Muscle of leg (tissue), 11 donors: ENCODE data around the gene ERCC6. TPM values are rescaled to one million over a fixed set of nuclear protein-coding genes. Genes with fewer than 3 reads are reported as not detected.

Source experiments
- DNase-seq: peaks from one replicate; pipeline ENCODE4 v3.0.0; 2013
- H3K27ac ChIP-seq: one replicate; pipeline ENCODE4 v1.5.1; 2013; ENCODE audit warnings: mild to moderate bottlenecking, low read length, control low read depth
- H3K27me3 ChIP-seq: one replicate; pipeline ENCODE4 v1.6.1; 2013; ENCODE audit warnings: low read length; ENCODE audit not compliant: control insufficient read depth, insufficient read depth
- H3K36me3 ChIP-seq: one replicate; pipeline ENCODE4 v1.6.1; 2013; ENCODE audit warnings: low read length; ENCODE audit not compliant: control insufficient read depth, insufficient read depth
- H3K4me1 ChIP-seq: one replicate; pipeline ENCODE4 v1.6.1; 2013; ENCODE audit warnings: low read length; ENCODE audit not compliant: control insufficient read depth, insufficient read depth
- H3K4me3 ChIP-seq: one replicate; pipeline ENCODE4 v1.5.1; 2013; ENCODE audit warnings: low read length, control low read depth
- H3K9me3 ChIP-seq: replicated peaks from 2 replicates; pipeline ENCODE4 v1.6.1; 2013; ENCODE audit warnings: low read depth, low read length; ENCODE audit not compliant: control insufficient read depth
- WGBS: methylation state at CpG from one replicate; pipeline ENCODE4 v1.1.5; 2013; ENCODE audit warnings: missing lambda C conversion rate; ENCODE audit not compliant: insufficient coverage; 5-methylcytosine and 5-hydroxymethylcytosine counted together
- polyA plus RNA-seq, 8 donors: library from polyadenylated mRNA; unstranded; fragments of 120-200 nt; gene quantifications; one replicate each; pipeline versions ENCODE4 v1.2.1 to v1.2.3, GENCODE V29; 2013; ENCODE audit warnings: inconsistent platforms in 1 of 8, low replicate concordance in 1 of 8; ENCODE audit not compliant: insufficient read length in 8 of 8, insufficient read depth in 1 of 8
- total RNA-seq: library from RNA; stranded (reverse); fragments of 120-200 nt; gene quantifications from one replicate; pipeline ENCODE4 v1.2.4, GENCODE V29; 2013

The ERCC6 gene
- total and polyA plus RNA-seq, 9 donors, result 7.5 to 10.6 (median 9.3) TPM

- no peaks in the 10 kb centered on the region for H3K27me3 ChIP-seq
- H3K27ac ChIP-seq, result no peak overlapping the region
- DNase-seq, result no peak
- no peaks in the 10 kb centered on the region for H3K4me1 ChIP-seq
- peaks cover 53% of the 10 kb centered on the region for H3K36me3 ChIP-seq
- no peaks in the 10 kb centered on the region for H3K9me3 ChIP-seq
- WGBS, result no CpG with 5 or more reads among the region's 4 CpGs
- H3K4me3 ChIP-seq, result no peak overlapping the region
These were observed 11.1 kb downstream of the ERCC6 start for GRCh38 chr10:49527850-49528249.

DNA sequence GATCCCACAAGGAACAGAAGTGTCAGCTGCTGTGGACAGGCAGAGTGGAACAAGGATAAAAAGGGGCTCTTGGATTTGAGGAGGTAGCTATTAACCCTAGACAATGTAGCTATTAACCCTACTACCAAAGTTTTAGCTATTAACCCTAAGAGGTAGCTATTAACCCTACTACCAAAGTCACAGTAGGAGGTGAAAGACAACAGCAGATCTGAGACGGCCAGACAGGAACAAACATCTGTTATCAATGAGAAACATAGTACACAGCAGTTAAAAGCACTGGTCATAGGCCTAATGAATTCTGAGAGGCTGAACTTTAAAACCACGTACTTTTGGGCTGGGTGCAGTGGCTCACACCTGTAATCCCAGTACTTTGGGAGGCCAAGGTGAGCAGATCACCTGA is 11.9 kb downstream of the ERCC6 start:
- Histone ChIP-seq H3K27ac (no peak overlapping the region), H3K9me3 (no peaks in the 10 kb centered on the region), H3K4me1 (no peaks in the 10 kb centered on the region), H3K27me3 (no peaks in the 10 kb centered on the region), H3K4me3 (no peak overlapping the region), H3K36me3 (peaks cover 49% of the 10 kb centered on the region)
- no peak for DNase-seq
- WGBS, result 60% methylated on average over 1 of the region's 2 CpGs

GRCh38 chr10:49526619-49527018 is 12.3 kb downstream of the ERCC6 start:
- Histone ChIP-seq H3K4me3 (no peak overlapping the region), H3K27ac (no peak overlapping the region), H3K4me1 (no peaks in the 10 kb centered on the region), H3K9me3 (no peaks in the 10 kb centered on the region), H3K36me3 (peaks cover 44% of the 10 kb centered on the region), H3K27me3 (no peaks in the 10 kb centered on the region)
- WGBS, result 100% methylated on average over 1 of the region's 2 CpGs
- DNase-seq, result peak; percentile 33

GRCh38 chr10:49524496-49524895 is 14.4 kb downstream of the ERCC6 start:
- DNase-seq, result no peak
- Histone ChIP-seq H3K36me3 (peaks cover 34% of the 10 kb centered on the region), H3K4me1 (peaks cover 12% of the 10 kb centered on the region), H3K27me3 (no peaks in the 10 kb centered on the region), H3K4me3 (no peak overlapping the region), H3K27ac (no peak overlapping the region), H3K9me3 (no peaks in the 10 kb centered on the region)
- 80% methylated on average over 3 of the region's 7 CpGs for WGBS

DNA sequence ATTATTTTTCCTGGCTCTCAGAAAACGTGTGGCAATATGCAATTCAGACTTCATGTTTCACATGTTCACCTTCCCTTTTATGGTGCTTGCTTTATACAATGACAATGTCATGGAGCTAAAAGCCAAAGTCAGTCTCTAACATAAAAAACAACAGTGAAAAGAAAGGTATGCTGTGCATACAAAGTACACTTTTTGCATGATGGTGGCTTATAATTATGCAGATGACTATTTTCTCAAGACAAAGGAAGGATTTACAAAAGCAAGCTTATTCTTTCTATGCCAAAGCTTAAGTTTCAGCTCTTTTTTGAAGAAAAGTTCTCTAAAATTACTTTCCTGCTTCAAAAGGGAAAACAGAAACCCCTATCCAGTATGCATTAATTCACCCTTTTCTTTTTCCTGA is 15.6 kb downstream of the ERCC6 start:
- DNase-seq, result no peak
- Histone ChIP-seq H3K27ac (no peak overlapping the region), H3K36me3 (peaks cover 31% of the 10 kb centered on the region), H3K9me3 (no peaks in the 10 kb centered on the region), H3K4me1 (peaks cover 15% of the 10 kb centered on the region), H3K4me3 (no peak overlapping the region), H3K27me3 (no peaks in the 10 kb centered on the region)
- no CpG with 5 or more reads among the region's 1 CpG for WGBS

DNA sequence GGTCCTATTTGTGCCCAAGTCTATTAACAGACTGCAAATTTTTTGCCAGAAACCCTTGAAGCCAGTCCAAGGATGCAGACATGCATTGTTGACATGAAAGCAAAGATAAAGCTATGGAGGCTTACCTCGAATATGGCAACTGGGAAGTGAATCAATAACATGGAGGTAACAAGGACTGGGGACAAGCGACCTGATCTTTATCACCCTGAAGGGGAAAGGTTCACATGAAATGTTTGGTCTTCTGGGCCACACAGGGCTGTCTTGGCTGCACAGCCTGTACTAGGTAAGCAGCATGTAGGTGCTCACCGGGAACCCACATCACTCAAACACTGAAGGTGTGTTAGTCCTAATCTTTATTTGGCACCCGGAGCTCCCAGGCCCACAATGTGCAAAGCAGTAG is 17.9 kb downstream of the ERCC6 start:
- Histone ChIP-seq H3K4me3 (no peak overlapping the region), H3K36me3 (peaks cover 30% of the 10 kb centered on the region), H3K27ac (no peak overlapping the region), H3K9me3 (no peaks in the 10 kb centered on the region), H3K27me3 (no peaks in the 10 kb centered on the region), H3K4me1 (peaks cover 15% of the 10 kb centered on the region)
- DNase-seq, result no peak
- 82% methylated on average over 2 of the region's 4 CpGs for WGBS

DNA sequence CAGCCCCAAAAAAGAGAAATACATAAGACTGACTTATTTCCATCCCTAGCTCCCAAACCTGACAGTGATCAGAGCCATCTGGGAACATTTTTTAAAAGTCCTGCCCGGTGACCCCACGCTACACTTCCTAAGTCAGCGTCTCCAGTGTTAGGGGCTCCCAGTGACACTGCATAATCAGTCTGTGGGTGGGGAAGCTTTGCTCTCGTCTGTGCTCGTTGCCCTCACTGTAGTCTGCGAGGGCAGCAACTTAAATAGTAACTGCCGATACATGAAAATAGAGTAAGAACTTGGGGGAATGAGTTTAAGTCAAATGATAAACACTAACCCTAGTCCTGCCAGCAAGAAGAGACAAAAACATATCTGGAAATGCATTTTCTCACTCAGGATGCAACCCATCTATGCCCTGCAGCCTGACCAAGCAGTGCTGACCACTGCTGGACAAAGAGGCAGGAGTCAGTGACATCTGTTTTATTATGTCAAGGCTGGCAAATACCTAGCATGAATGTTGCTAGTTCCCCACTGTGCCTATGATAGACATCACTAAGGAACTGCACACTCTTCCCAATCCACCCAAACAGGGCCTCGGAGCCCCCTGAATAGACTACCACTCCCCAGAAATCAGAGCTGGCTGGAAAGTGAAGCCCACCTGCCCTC is 18.7 kb downstream of the ERCC6 start:
- no peaks in the 10 kb centered on the region for H3K27me3 ChIP-seq
- 100% methylated on average over 1 of the region's 8 CpGs for WGBS
- peaks cover 15% of the 10 kb centered on the region for H3K4me1 ChIP-seq

GRCh38 chr10:49519717-49520116 is 19.2 kb downstream of the ERCC6 start:
- no peaks in the 10 kb centered on the region for H3K27me3 ChIP-seq
- peak overlapping the region; percentile 16 for H3K27ac ChIP-seq
- no peak overlapping the region for H3K4me3 ChIP-seq
- peak; percentile 52 for DNase-seq
- WGBS, result 54% methylated on average over 2 of the region's 2 CpGs
- no peaks in the 10 kb centered on the region for H3K9me3 ChIP-seq
- H3K4me1 ChIP-seq, result peaks cover 15% of the 10 kb centered on the region
- H3K36me3 ChIP-seq, result peaks cover 32% of the 10 kb centered on the region

More for the DNA sequence above, 18.7 kb downstream of the ERCC6 start:
- peak overlapping the region; percentile 16 for H3K27ac ChIP-seq
- H3K9me3 ChIP-seq, result no peaks in the 10 kb centered on the region
- peaks cover 31% of the 10 kb centered on the region for H3K36me3 ChIP-seq
- DNase-seq, result no peak
- H3K4me3 ChIP-seq, result no peak overlapping the region

GRCh38 chr10:49518982-49519578 is 19.8 kb downstream of the ERCC6 start:
- Histone ChIP-seq H3K4me1 (peaks cover 15% of the 10 kb centered on the region), H3K4me3 (no peak overlapping the region), H3K9me3 (no peaks in the 10 kb centered on the region), H3K36me3 (peaks cover 26% of the 10 kb centered on the region), H3K27ac (peak overlapping the region; percentile 16), H3K27me3 (no peaks in the 10 kb centered on the region)
- DNase-seq, result peak; percentile 55
- WGBS, result 100% methylated on average over 1 of the region's 3 CpGs

GRCh38 chr10:49518566-49518965 is 20.4 kb downstream of the ERCC6 start:
- H3K4me3 ChIP-seq, result no peak overlapping the region
- no CpG with 5 or more reads among the region's 2 CpGs for WGBS
- no peaks in the 10 kb centered on the region for H3K9me3 ChIP-seq
- no peak for DNase-seq
- H3K4me1 ChIP-seq, result peaks cover 15% of the 10 kb centered on the region
- H3K27me3 ChIP-seq, result no peaks in the 10 kb centered on the region
- H3K27ac ChIP-seq, result no peak overlapping the region
- peaks cover 21% of the 10 kb centered on the region for H3K36me3 ChIP-seq
